Neuronal stem cell (in vitro differentiated cells): ENCODE results near the gene KCTD15.

Experiments
- DNase-seq: peaks from one replicate; pipeline ENCODE4 v3.0.0-alpha.2; 2013; ENCODE audit warnings: low spot score
- H2AFZ ChIP-seq: one replicate; pipeline ENCODE4 v1.6.1; 2013; ENCODE audit warnings: mild to moderate bottlenecking, low read length, inconsistent platforms
- H2AK5ac ChIP-seq: 2 replicates; pipeline ENCODE4 v1.6.1; 2013; ENCODE audit warnings: low read depth, mild to moderate bottlenecking, inconsistent platforms, low read length, moderate library complexity, mixed read lengths
- H2BK120ac ChIP-seq: 2 replicates; pipeline ENCODE4 v1.6.1; 2013; ENCODE audit warnings: low read depth, mild to moderate bottlenecking, inconsistent platforms, low read length, moderate library complexity, mixed read lengths
- H2BK12ac ChIP-seq: one replicate; pipeline ENCODE4 v1.6.1; 2013; ENCODE audit warnings: low read length, inconsistent platforms
- H2BK15ac ChIP-seq: 2 replicates; pipeline ENCODE4 v1.6.1; 2013; ENCODE audit warnings: mild to moderate bottlenecking, low read length, inconsistent platforms, mixed read lengths
- H2BK5ac ChIP-seq: one replicate; pipeline ENCODE4 v1.6.1; 2013; ENCODE audit warnings: inconsistent platforms, mild to moderate bottlenecking, low read length, moderate library complexity
- H3K14ac ChIP-seq: one replicate; pipeline ENCODE4 v1.6.1; 2013; ENCODE audit warnings: low read length, inconsistent platforms
- H3K18ac ChIP-seq: 2 replicates; pipeline ENCODE4 v1.6.1; 2013; ENCODE audit warnings: low read length, inconsistent platforms
- H3K23ac ChIP-seq: 2 replicates; pipeline ENCODE4 v1.6.1; 2013; ENCODE audit warnings: low read depth, mild to moderate bottlenecking, mixed read lengths, low read length, inconsistent platforms; ENCODE audit not compliant: poor library complexity
- H3K27ac ChIP-seq: replicated peaks from 3 replicates; pipeline ENCODE4 v1.5.1; 2013; ENCODE audit warnings: low read length, inconsistent platforms
- H3K27me3 ChIP-seq, 3 experiments: 2 replicates each; pipeline ENCODE4 v1.6.1; 2013; ENCODE audit warnings: low read length in 3 of 3, mild to moderate bottlenecking in 2 of 3, inconsistent platforms in 1 of 3, low read depth in 1 of 3, mixed read lengths in 1 of 3, moderate library complexity in 1 of 3; ENCODE audit not compliant: control insufficient read depth in 3 of 3, insufficient read depth in 3 of 3
- H3K36me3 ChIP-seq, 2 donors: replicated peaks in 1 of 2; 2 replicates each; pipeline ENCODE4 v1.6.1; 2013; ENCODE audit warnings: low read length in 2 of 2; ENCODE audit not compliant: control insufficient read depth in 2 of 2, insufficient read depth in 2 of 2
- H3K4ac ChIP-seq: 2 replicates; pipeline ENCODE4 v1.6.1; 2013; ENCODE audit warnings: inconsistent platforms, mild to moderate bottlenecking, low read length, moderate library complexity
- H3K4me1 ChIP-seq, 2 donors: 1 replicate in 1 of 2; 2 replicates in 1 of 2; pipeline ENCODE4 v1.6.1; 2013; ENCODE audit warnings: low read length in 2 of 2, low read depth in 1 of 2; ENCODE audit not compliant: control insufficient read depth in 2 of 2, insufficient read depth in 1 of 2
- H3K4me2 ChIP-seq: one replicate; pipeline ENCODE4 v1.6.1; 2013; ENCODE audit warnings: mild to moderate bottlenecking, low read length, inconsistent platforms; ENCODE audit not compliant: insufficient read depth, poor library complexity, severe bottlenecking
- H3K4me3 ChIP-seq, 2 donors: 2 replicates each; pipeline ENCODE4 v1.5.1; 2013; ENCODE audit warnings: low read length in 2 of 2, mild to moderate bottlenecking in 2 of 2, inconsistent platforms in 1 of 2, moderate library complexity in 1 of 2
- H3K79me1 ChIP-seq: one replicate; pipeline ENCODE4 v1.6.1; 2013; ENCODE audit warnings: low read depth, mild to moderate bottlenecking, inconsistent platforms, low read length, moderate library complexity
- H3K9ac ChIP-seq: one replicate; pipeline ENCODE4 v1.6.1; 2013; ENCODE audit warnings: mild to moderate bottlenecking, low read depth, low read length, inconsistent platforms; ENCODE audit not compliant: poor library complexity
- H3K9me3 ChIP-seq, 2 donors: replicated peaks in 1 of 2; 2 replicates each; pipeline versions ENCODE3 to v1.6.1; 2013; ENCODE audit warnings: low read length in 2 of 2, mild to moderate bottlenecking in 2 of 2, inconsistent platforms in 1 of 2, low read depth in 1 of 2, mixed read lengths in 1 of 2, moderate library complexity in 1 of 2; ENCODE audit not compliant: control insufficient read depth in 2 of 2, insufficient read depth in 1 of 2
- H4K8ac ChIP-seq: one replicate; pipeline ENCODE4 v1.6.1; 2013; ENCODE audit warnings: low read depth, mild to moderate bottlenecking, inconsistent platforms, low read length, moderate library complexity
- H4K91ac ChIP-seq: one replicate; pipeline ENCODE4 v1.6.1; 2013; ENCODE audit warnings: low read length, low read depth, mild to moderate bottlenecking, inconsistent platforms; ENCODE audit not compliant: poor library complexity
- WGBS, 2 donors: extraction: QIAGEN DNeasy Blood & Tissue Kit; methylation state at CpG; one replicate each; pipeline ENCODE4 v1.1.7; 2013; ENCODE audit warnings: missing lambda C conversion rate in 2 of 2, mixed read lengths in 1 of 2; ENCODE audit not compliant: insufficient read length in 2 of 2, insufficient replicate concordance in 1 of 2; ENCODE audit errors: extremely low coverage in 2 of 2; 5-methylcytosine and 5-hydroxymethylcytosine counted together

Gene KCTD15

GRCh38 chr19:33749619-33750175, 47.0 kb upstream of the KCTD15 start:
- Histone ChIP-seq H3K9ac (peak overlapping the region; percentile 51), H2BK5ac (no peak overlapping the region), H3K36me3 (no peaks in the 10 kb centered on the region), H3K79me1 (no peaks in the 10 kb centered on the region), H3K27ac (no peak overlapping the region), H4K91ac (no peak overlapping the region), H3K4ac (no peak overlapping the region), H2BK12ac (no peak overlapping the region), H2AK5ac (no peak overlapping the region), H3K14ac (no peak overlapping the region), H2BK120ac (no peak overlapping the region), H3K4me3 (no peak overlapping the region), H2BK15ac (no peak overlapping the region), H3K27me3 (peaks cover 0 to 5% (median 0%) of the 10 kb centered on the region in 3 experiments), H3K18ac (no peak overlapping the region), H3K9me3 (no peaks in the 10 kb centered on the region), H3K4me1 (no peaks in the 10 kb centered on the region), H3K4me2 (no peak overlapping the region), H4K8ac (no peak overlapping the region), H3K23ac (no peak overlapping the region), H2AFZ (no peak overlapping the region)
- WGBS, 2 donors: no CpG with 5 or more reads among the region's 12 CpGs
- DNase-seq: no peak

- H3K4ac ChIP-seq: no peak overlapping the region
- no peaks in the 10 kb centered on the region for H3K79me1 ChIP-seq
- H2BK120ac ChIP-seq: no peak overlapping the region
- no CpG with 5 or more reads among the region's 18 CpGs for WGBS, 2 donors
- H3K18ac ChIP-seq: peak overlapping the region; percentile 35
- H3K36me3 ChIP-seq: no peaks in the 10 kb centered on the region
- peak overlapping the region; percentile 45 for H2AK5ac ChIP-seq
- H2BK12ac ChIP-seq: no peak overlapping the region
- H3K4me1 ChIP-seq: peaks cover 0 to under 1% of the 10 kb centered on the region in 2 donors
- no peak overlapping the region for H2AFZ ChIP-seq
- H3K9ac ChIP-seq: no peak overlapping the region
- H3K4me3 ChIP-seq: no peak overlapping the region
- H2BK5ac ChIP-seq: peak overlapping the region; percentile 41
- no peak for DNase-seq
- H4K8ac ChIP-seq: no peak overlapping the region
- no peak overlapping the region for H3K27ac ChIP-seq
- no peak overlapping the region for H4K91ac ChIP-seq
- peaks cover 0 to 8% (median 0%) of the 10 kb centered on the region in 3 experiments for H3K27me3 ChIP-seq
- H2BK15ac ChIP-seq: no peak overlapping the region
- no peaks in the 10 kb centered on the region for H3K9me3 ChIP-seq
- H3K23ac ChIP-seq: no peak overlapping the region
- H3K14ac ChIP-seq: peak overlapping the region; percentile 63
- no peak overlapping the region for H3K4me2 ChIP-seq
Measured at GRCh38 chr19:33750587-33751435, 45.9 kb upstream of the KCTD15 start.

- Histone ChIP-seq H3K27me3 (peaks cover 0 to 8% (median 0%) of the 10 kb centered on the region in 3 experiments), H3K23ac (no peak overlapping the region), H3K4ac (no peak overlapping the region), H3K4me3 (no peak overlapping the region), H3K14ac (no peak overlapping the region), H3K9me3 (no peaks in the 10 kb centered on the region), H2BK5ac (peak overlapping the region; percentile 41), H2AFZ (no peak overlapping the region), H2BK15ac (no peak overlapping the region), H3K9ac (no peak overlapping the region), H3K27ac (no peak overlapping the region), H3K4me2 (no peak overlapping the region), H3K18ac (no peak overlapping the region), H2BK12ac (no peak overlapping the region), H3K79me1 (no peaks in the 10 kb centered on the region), H4K91ac (no peak overlapping the region), H2AK5ac (no peak overlapping the region), H2BK120ac (no peak overlapping the region), H3K4me1 (peaks cover 0 to 2% of the 10 kb centered on the region in 2 donors), H3K36me3 (no peaks in the 10 kb centered on the region), H4K8ac (no peak overlapping the region)
- WGBS, 2 donors: no CpG with 5 or more reads among the region's 5 CpGs
- DNase-seq: no peak
Measured at GRCh38 chr19:33751436-33751770, 45.3 kb upstream of the KCTD15 start.

- Histone ChIP-seq H3K23ac (no peak overlapping the region), H2BK5ac (no peak overlapping the region), H3K4ac (no peak overlapping the region), H4K8ac (no peak overlapping the region), H3K36me3 (no peaks in the 10 kb centered on the region), H3K14ac (no peak overlapping the region), H3K79me1 (no peaks in the 10 kb centered on the region), H2BK120ac (no peak overlapping the region), H3K9ac (no peak overlapping the region), H3K4me2 (no peak overlapping the region), H3K27ac (no peak overlapping the region), H3K4me3 (no peak overlapping the region), H3K18ac (no peak overlapping the region), H2AK5ac (no peak overlapping the region), H4K91ac (no peak overlapping the region), H2BK12ac (no peak overlapping the region), H3K9me3 (no peaks in the 10 kb centered on the region), H2BK15ac (no peak overlapping the region), H3K27me3 (peaks cover 0 to 6% (median 0%) of the 10 kb centered on the region in 3 experiments), H3K4me1 (peaks cover 0 to 2% of the 10 kb centered on the region in 2 donors), H2AFZ (no peak overlapping the region)
- DNase-seq: no peak
- no CpG with 5 or more reads among the region's 27 CpGs for WGBS, 2 donors
Measured at GRCh38 chr19:33752018-33752800, 44.5 kb upstream of the KCTD15 start.
